ENCODE measurements around the gene ZC3H7A. TPM values are rescaled to one million over a fixed set of nuclear protein-coding genes. Genes with fewer than 3 reads are reported as not detected.

The ZC3H7A gene
- total and polyA plus RNA-seq, 2 experiments from 2014 or later, result 44.7 to 55.5 TPM

DNA sequence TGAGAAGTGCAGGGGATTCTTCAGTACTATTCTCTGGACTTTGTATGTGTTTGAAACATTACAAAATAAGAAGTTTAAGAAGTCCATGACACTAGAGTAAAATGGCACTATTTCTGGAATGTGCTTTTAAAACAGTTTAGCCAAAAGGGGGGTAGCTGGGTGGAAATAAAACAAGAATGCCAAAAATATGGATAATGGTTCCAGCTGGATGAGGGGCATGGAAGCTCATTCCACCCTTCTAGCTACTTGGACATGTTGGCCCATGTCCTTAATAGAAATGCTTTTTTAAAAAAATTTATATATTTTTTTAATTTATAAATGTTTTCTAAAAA is 13.1 kb downstream of the ZC3H7A start:
- no peak overlapping the region for H3K4me3 ChIP-seq
- TF ChIP-seq, protein P1, sequence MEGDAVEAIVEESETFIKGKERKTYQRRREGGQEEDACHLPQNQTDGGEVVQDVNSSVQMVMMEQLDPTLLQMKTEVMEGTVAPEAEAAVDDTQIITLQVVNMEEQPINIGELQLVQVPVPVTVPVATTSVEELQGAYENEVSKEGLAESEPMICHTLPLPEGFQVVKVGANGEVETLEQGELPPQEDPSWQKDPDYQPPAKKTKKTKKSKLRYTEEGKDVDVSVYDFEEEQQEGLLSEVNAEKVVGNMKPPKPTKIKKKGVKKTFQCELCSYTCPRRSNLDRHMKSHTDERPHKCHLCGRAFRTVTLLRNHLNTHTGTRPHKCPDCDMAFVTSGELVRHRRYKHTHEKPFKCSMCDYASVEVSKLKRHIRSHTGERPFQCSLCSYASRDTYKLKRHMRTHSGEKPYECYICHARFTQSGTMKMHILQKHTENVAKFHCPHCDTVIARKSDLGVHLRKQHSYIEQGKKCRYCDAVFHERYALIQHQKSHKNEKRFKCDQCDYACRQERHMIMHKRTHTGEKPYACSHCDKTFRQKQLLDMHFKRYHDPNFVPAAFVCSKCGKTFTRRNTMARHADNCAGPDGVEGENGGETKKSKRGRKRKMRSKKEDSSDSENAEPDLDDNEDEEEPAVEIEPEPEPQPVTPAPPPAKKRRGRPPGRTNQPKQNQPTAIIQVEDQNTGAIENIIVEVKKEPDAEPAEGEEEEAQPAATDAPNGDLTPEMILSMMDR (IDR thresholded peaks at IDR 0.05; ENCODE audit: low read depth, low read length), result no peak
- H3K27me3 ChIP-seq, result no peaks in the 10 kb centered on the region
- H3K9me3 ChIP-seq (ENCODE audit: low read depth), result no peaks in the 10 kb centered on the region
- peak overlapping the region; percentile 81 for H3K27ac ChIP-seq
- H3K4me1 ChIP-seq (ENCODE audit: low read depth), result peaks cover 24% of the 10 kb centered on the region
- no peak for DNase-seq (ENCODE audit: low read depth in 1 of 2, low spot score in 1 of 2)
- H3K36me3 ChIP-seq, result peaks cover 4% of the 10 kb centered on the region

DNA sequence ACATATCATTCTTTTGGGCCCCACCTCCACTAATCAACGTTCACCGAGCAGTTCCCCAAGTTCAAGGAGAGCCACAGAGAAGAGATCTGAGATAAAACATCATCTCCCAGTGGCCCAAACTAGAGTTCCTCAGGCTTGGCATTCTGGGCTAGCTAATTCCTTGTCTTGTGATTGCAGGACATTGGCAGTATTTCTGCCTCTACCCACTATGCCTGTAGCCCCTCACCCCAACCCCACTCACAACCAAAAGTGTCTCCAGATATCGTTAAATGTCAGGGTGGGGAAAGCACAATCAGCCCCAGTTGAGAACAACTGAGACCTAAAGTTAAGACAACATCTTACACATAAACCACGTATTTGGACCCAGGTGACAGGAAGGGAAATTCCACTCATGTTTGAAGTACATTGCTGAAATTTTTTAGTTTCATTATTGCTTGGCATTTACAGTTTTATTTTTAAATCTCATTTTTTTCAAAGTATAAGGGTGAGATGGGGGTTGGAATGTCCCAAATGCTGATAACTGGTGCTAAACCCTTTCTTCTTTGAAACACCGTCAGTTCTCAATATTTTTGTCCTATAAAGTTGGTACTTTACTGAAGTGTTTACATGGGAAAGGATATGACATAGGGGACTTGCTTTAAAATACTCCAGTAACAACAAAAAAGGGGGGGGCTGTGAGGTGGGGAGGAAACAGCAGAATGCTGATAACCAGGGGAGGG is 13.6 kb downstream of the ZC3H7A start:
- peak in 1 of 2 donors; percentile 67 for DNase-seq (ENCODE audit: low read depth in 1 of 2, low spot score in 1 of 2)
- peaks cover 9% of the 10 kb centered on the region for H3K36me3 ChIP-seq
- no peaks in the 10 kb centered on the region for H3K9me3 ChIP-seq (ENCODE audit: low read depth)
- H3K27ac ChIP-seq, result peak overlapping the region; percentile 81
- TF ChIP-seq, protein P1 (IDR thresholded peaks at IDR 0.05; ENCODE audit: low read depth, low read length), result no peak
- no peak overlapping the region for H3K4me3 ChIP-seq
- no peaks in the 10 kb centered on the region for H3K27me3 ChIP-seq
- peaks cover 24% of the 10 kb centered on the region for H3K4me1 ChIP-seq (ENCODE audit: low read depth)

DNA sequence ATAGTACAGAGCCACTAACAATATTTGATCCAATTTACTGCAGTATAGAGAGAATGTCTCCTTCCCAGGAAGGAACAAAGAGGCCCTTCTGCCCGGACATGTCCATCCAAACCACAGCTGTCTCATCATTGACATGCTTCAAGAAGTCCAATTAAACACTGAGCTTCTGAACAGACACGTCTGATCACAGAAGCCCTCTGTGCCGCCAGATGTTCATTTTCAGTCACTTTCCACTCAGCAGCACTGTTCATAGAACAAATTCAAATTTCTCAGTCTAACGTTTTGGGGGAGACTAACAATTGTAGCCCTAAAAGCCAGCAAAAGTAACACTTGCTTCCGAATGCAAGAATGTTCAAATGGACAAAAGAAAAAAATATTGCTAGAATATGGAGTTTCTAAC is 15.3 kb downstream of the ZC3H7A start:
- no peak overlapping the region for H3K4me3 ChIP-seq
- TF ChIP-seq, protein P1 (IDR thresholded peaks at IDR 0.05; ENCODE audit: low read depth, low read length), result no peak
- H3K27me3 ChIP-seq, result no peaks in the 10 kb centered on the region
- peaks cover 20% of the 10 kb centered on the region for H3K36me3 ChIP-seq
- peaks cover 24% of the 10 kb centered on the region for H3K4me1 ChIP-seq (ENCODE audit: low read depth)
- peak overlapping the region; percentile 85 for H3K27ac ChIP-seq
- no peaks in the 10 kb centered on the region for H3K9me3 ChIP-seq (ENCODE audit: low read depth)
- DNase-seq (ENCODE audit: low read depth in 1 of 2, low spot score in 1 of 2), result no peak

DNA sequence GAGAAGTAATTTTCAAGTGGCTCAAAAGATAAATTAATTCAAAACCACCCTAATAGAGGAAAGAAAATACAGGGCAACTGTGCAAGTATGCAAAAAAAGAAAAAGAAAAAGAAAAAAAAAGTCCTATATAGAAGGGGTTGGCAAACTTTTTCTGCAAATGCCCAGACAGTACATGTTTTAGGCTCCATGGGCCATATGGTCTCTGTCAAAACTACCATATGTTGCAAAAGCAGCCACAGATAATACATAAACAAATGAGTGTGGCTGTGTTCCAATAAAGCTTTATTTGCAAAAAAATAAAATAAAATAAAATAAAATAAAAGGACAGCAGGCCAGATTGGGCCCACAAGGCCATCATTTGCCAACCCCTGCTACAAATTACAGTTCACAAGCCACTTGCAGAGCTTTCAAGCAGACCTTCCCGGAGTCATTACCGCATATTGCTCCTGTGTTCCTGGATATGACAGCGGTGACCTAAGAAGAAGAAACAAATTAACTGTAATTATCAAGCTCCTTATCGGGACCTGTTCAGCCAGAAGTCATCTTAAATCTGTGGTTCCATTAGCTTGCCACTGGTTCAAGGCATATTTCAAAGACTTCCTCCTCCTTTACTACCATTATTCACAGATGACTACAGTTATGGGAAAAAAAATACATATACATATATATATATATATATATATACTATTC is 15.9 kb downstream of the ZC3H7A start:
- TF ChIP-seq, protein P1 (IDR thresholded peaks at IDR 0.05; ENCODE audit: low read depth, low read length), result no peak
- peak in 1 of 2 donors; percentile 59 for DNase-seq (ENCODE audit: low read depth in 1 of 2, low spot score in 1 of 2)
- Histone ChIP-seq H3K36me3 (peaks cover 27% of the 10 kb centered on the region), H3K4me1 (ENCODE audit: low read depth) (peaks cover 24% of the 10 kb centered on the region), H3K9me3 (ENCODE audit: low read depth) (no peaks in the 10 kb centered on the region), H3K4me3 (no peak overlapping the region), H3K27me3 (no peaks in the 10 kb centered on the region), H3K27ac (peak overlapping the region; percentile 64)

GRCh38 chr16:11779074-11779473 is 18.0 kb downstream of the ZC3H7A start:
- TF ChIP-seq, protein P1 (IDR thresholded peaks at IDR 0.05; ENCODE audit: low read depth, low read length), result no peak
- DNase-seq (ENCODE audit: low read depth in 1 of 2, low spot score in 1 of 2), result no peak
- H3K4me3 ChIP-seq, result no peak overlapping the region
- H3K4me1 ChIP-seq (ENCODE audit: low read depth), result peaks cover 20% of the 10 kb centered on the region
- no peaks in the 10 kb centered on the region for H3K9me3 ChIP-seq (ENCODE audit: low read depth)
- peaks cover 37% of the 10 kb centered on the region for H3K36me3 ChIP-seq
- H3K27ac ChIP-seq, result no peak overlapping the region
- H3K27me3 ChIP-seq, result no peaks in the 10 kb centered on the region
